B cell (primary cell): ENCODE results near the gene EIF2AK2.

Source experiments
- CTCF ChIP-seq: fragments of 200-600 bp; IDR thresholded peaks from one replicate; pipeline ENCODE4 v1.8.0; 2022; ENCODE audit warnings: antibody characterized with exemption, mild to moderate bottlenecking
- EZH2 ChIP-seq: IDR thresholded peaks from 2 replicates; pipeline ENCODE4 v1.6.1; 2012; ENCODE audit warnings: borderline replicate concordance, low read depth, mild to moderate bottlenecking, moderate library complexity, low read length; ENCODE audit not compliant: insufficient read depth, poor library complexity, severe bottlenecking

GRCh38 chr2:37068686-37069085, 88.1 kb downstream of the EIF2AK2 start:
- TF ChIP-seq EZH2, result no peak
- TF ChIP-seq CTCF, result no peak
